Measurements from ENCODE around the gene CERK. TPM values are rescaled to one million over a fixed set of nuclear protein-coding genes. Genes with fewer than 3 reads are reported as not detected.
A peak's percentile ranks its signal among the peaks of the same experiment; 100 is the strongest.

CERK gene
- total and polyA plus RNA-seq, 9 of the 15 experiments (the other 6 are each of a cell fraction or from before 2014, with no cell fraction given), result 1.1 to 14.9 (median 8.7) TPM

- no peak for TF ChIP-seq ZNF384 (IDR thresholded peaks at IDR 0.05; ENCODE audit: low read depth, low read length)
- TF ChIP-seq NEUROD1 (IDR thresholded peaks at IDR 0.05; ENCODE audit: borderline replicate concordance, low read depth, low read length, partially characterized antibody), result no peak
- TF ChIP-seq, protein P1, sequence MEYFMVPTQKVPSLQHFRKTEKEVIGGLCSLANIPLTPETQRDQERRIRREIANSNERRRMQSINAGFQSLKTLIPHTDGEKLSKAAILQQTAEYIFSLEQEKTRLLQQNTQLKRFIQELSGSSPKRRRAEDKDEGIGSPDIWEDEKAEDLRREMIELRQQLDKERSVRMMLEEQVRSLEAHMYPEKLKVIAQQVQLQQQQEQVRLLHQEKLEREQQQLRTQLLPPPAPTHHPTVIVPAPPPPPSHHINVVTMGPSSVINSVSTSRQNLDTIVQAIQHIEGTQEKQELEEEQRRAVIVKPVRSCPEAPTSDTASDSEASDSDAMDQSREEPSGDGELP (CRISPR knock-in tag; IDR thresholded peaks at IDR 0.05; ENCODE audit: borderline replicate concordance), result peak; percentile 96
- TF ChIP-seq, protein P2, sequence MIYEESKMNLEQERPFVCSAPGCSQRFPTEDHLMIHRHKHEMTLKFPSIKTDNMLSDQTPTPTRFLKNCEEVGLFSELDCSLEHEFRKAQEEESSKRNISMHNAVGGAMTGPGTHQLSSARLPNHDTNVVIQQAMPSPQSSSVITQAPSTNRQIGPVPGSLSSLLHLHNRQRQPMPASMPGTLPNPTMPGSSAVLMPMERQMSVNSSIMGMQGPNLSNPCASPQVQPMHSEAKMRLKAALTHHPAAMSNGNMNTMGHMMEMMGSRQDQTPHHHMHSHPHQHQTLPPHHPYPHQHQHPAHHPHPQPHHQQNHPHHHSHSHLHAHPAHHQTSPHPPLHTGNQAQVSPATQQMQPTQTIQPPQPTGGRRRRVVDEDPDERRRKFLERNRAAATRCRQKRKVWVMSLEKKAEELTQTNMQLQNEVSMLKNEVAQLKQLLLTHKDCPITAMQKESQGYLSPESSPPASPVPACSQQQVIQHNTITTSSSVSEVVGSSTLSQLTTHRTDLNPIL (CRISPR knock-in tag; IDR thresholded peaks at IDR 0.05), result no peak
- TF ChIP-seq RBM17 (IDR thresholded peaks at IDR 0.05; ENCODE audit: borderline replicate concordance, low read depth, low read length), result no peak
- TF ChIP-seq ZNF77 (CRISPR knock-in tag; IDR thresholded peaks at IDR 0.05), result no peak
- no peak for TF ChIP-seq SNAPC5 (CRISPR knock-in tag; IDR thresholded peaks at IDR 0.05)
- no peak for TF ChIP-seq HLTF (IDR thresholded peaks at IDR 0.05)
- TF ChIP-seq, protein P3, sequence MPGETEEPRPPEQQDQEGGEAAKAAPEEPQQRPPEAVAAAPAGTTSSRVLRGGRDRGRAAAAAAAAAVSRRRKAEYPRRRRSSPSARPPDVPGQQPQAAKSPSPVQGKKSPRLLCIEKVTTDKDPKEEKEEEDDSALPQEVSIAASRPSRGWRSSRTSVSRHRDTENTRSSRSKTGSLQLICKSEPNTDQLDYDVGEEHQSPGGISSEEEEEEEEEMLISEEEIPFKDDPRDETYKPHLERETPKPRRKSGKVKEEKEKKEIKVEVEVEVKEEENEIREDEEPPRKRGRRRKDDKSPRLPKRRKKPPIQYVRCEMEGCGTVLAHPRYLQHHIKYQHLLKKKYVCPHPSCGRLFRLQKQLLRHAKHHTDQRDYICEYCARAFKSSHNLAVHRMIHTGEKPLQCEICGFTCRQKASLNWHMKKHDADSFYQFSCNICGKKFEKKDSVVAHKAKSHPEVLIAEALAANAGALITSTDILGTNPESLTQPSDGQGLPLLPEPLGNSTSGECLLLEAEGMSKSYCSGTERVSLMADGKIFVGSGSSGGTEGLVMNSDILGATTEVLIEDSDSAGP (CRISPR knock-in tag; IDR thresholded peaks at IDR 0.05), result no peak
- no peak for TF ChIP-seq MTA2 (IDR thresholded peaks at IDR 0.05; ENCODE audit: low read depth)
- TF ChIP-seq POLR2AphosphoS2 (IDR thresholded peaks at IDR 0.05; ENCODE audit: low read length), result no peak
- TF ChIP-seq MAFG (tag; conservative IDR thresholded peaks at IDR 0.05), result peak; percentile 81
- TF ChIP-seq MTA3 (IDR thresholded peaks at IDR 0.05; ENCODE audit: borderline replicate concordance), result peak; percentile 17; the same call in 1 of the 2 replicates
- no peak for TF ChIP-seq CAMTA2 (CRISPR knock-in tag; conservative IDR thresholded peaks at IDR 0.05)
- TF ChIP-seq VEZF1 (CRISPR knock-in tag; IDR thresholded peaks at IDR 0.05), result no peak
- no peak for TF ChIP-seq BCL6 (CRISPR knock-in tag; IDR thresholded peaks at IDR 0.05)
- TF ChIP-seq GABPB1 (CRISPR knock-in tag; IDR thresholded peaks at IDR 0.05), result peak; percentile 85
- TF ChIP-seq ZNF444 (CRISPR knock-in tag; IDR thresholded peaks at IDR 0.05), result no peak
- TF ChIP-seq HMGXB4 (CRISPR knock-in tag; IDR thresholded peaks at IDR 0.05), result no peak
- TF ChIP-seq ZNF445 (CRISPR knock-in tag; IDR thresholded peaks at IDR 0.05; ENCODE audit: low read depth), result no peak
- TF ChIP-seq JUND (IDR thresholded peaks at IDR 0.05; ENCODE audit: borderline replicate concordance, low read depth, low read length), result peak; percentile 91
- TF ChIP-seq JUND (tag; IDR thresholded peaks at IDR 0.05; ENCODE audit: borderline replicate concordance, low read depth, low read length), result peak; percentile 90; the same call in 2 of the 3 replicates
Measured at GRCh38 chr22:46754110-46754799, 16.2 kb upstream of the CERK start (continued).
